Measurements from ENCODE around the gene NDE1. TPM values are rescaled to one million over a fixed set of nuclear protein-coding genes. Genes with fewer than 3 reads are reported as not detected.

NDE1 gene
- total RNA-seq, 4 donors from 2014 or later = 22.9 to 73.5 (median 38.8) TPM

- H3K9me3 ChIP-seq = no peaks in the 10 kb centered on the region
- peaks cover 0 to 74% (median 0%) of the 10 kb centered on the region in 3 donors for H3K36me3 ChIP-seq
- WGBS, 2 donors = 92 to 98% methylated on average over 5 of the region's 5 CpGs
- no peak overlapping the region for H3K27ac ChIP-seq
- H3K4me1 ChIP-seq = no peaks in the 10 kb centered on the region
- H3K27me3 ChIP-seq = no peaks in the 10 kb centered on the region
- TF ChIP-seq EP300 (IDR thresholded peaks at IDR 0.05) (no peak), POLR2A (IDR thresholded peaks at IDR 0.05) (no peak)
- TF ChIP-seq, protein P1, sequence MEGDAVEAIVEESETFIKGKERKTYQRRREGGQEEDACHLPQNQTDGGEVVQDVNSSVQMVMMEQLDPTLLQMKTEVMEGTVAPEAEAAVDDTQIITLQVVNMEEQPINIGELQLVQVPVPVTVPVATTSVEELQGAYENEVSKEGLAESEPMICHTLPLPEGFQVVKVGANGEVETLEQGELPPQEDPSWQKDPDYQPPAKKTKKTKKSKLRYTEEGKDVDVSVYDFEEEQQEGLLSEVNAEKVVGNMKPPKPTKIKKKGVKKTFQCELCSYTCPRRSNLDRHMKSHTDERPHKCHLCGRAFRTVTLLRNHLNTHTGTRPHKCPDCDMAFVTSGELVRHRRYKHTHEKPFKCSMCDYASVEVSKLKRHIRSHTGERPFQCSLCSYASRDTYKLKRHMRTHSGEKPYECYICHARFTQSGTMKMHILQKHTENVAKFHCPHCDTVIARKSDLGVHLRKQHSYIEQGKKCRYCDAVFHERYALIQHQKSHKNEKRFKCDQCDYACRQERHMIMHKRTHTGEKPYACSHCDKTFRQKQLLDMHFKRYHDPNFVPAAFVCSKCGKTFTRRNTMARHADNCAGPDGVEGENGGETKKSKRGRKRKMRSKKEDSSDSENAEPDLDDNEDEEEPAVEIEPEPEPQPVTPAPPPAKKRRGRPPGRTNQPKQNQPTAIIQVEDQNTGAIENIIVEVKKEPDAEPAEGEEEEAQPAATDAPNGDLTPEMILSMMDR (IDR thresholded peaks at IDR 0.05) = no peak
- no peak for DNase-seq (ENCODE audit: low spot score in 2 of 2)
- no peak overlapping the region for H3K4me3 ChIP-seq
Measured at GRCh38 chr16:15715221-15715620, 65.2 kb downstream of the NDE1 start.

DNA sequence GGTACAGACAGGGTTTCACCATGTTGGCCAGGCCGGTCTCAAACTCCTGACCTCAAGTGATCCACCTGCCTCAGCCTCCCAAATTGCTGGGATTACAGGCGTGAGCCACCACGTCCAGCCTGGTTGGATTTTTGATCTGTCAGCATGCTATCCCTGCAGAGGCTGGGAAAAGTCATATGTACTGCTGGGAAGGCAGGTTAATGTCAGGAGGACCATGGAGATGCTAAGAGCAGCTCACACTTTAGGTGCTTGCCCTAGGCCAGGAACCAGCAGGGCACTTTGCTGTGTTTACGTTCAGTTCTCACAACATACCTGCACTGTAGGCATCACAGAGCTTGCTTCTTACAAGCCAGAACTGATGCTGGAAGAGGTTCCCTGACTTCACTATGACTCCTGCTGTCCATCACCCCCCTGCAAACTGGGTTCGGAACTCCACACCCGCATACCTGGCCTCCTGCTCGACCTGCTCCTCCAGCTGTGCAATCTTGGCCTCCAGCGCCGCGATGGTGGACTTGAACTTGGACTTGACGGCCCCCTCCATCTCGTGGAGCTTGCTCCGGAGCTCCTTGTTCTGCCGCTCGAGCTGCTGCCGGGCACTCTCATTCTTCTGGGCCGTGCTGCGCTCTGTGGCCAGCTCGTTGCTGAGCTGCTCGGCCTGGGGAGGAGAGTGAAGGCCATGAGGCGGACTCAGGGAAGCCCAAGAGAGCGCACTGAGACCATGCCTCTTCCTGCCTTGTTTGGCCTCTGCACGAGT is 66.8 kb downstream of the NDE1 start:
- TF ChIP-seq EP300 (IDR thresholded peaks at IDR 0.05) (no peak), POLR2A (IDR thresholded peaks at IDR 0.05) (no peak)
- TF ChIP-seq, protein P1 (IDR thresholded peaks at IDR 0.05) = no peak
- H3K9me3 ChIP-seq = no peaks in the 10 kb centered on the region
- H3K4me3 ChIP-seq = no peak overlapping the region
- H3K4me1 ChIP-seq = no peaks in the 10 kb centered on the region
- DNase-seq (ENCODE audit: low spot score in 2 of 2) = no peak
- peaks cover 0 to 82% (median 0%) of the 10 kb centered on the region in 3 donors for H3K36me3 ChIP-seq
- H3K27ac ChIP-seq = no peak overlapping the region
- WGBS, 2 donors = 91 to 93% methylated on average over 21 to 23 of the region's 23 CpGs
- H3K27me3 ChIP-seq = no peaks in the 10 kb centered on the region

DNA sequence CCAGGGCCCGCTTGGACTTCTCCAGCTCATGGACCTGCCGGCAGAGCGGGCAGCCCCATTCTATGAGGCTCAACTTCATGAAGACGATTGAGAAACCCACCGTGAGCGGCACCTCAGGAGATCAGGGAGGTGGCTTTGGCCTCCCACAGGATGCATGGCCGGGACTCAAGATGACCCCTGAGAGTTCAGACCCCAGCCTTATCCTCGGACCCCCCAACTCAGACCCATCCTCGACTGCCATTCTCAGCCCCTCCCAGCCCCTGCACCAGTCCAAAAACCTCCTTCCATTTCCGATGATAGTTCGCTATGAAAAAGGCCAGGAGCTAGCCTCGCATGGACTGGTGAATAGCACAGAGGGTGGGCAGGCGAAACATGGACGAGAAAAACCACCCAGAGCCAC is 71.0 kb downstream of the NDE1 start:
- peaks cover 0 to 96% (median 16%) of the 10 kb centered on the region in 3 donors for H3K36me3 ChIP-seq
- H3K4me3 ChIP-seq = no peak overlapping the region
- 93 to 95% methylated on average over 14 of the region's 14 CpGs for WGBS, 2 donors
- H3K9me3 ChIP-seq = no peaks in the 10 kb centered on the region
- no peak overlapping the region for H3K27ac ChIP-seq
- TF ChIP-seq, protein P1 (IDR thresholded peaks at IDR 0.05) = no peak
- TF ChIP-seq POLR2A (IDR thresholded peaks at IDR 0.05) (no peak), EP300 (IDR thresholded peaks at IDR 0.05) (no peak)
- no peak for DNase-seq (ENCODE audit: low spot score in 2 of 2)
- H3K4me1 ChIP-seq = no peaks in the 10 kb centered on the region
- no peaks in the 10 kb centered on the region for H3K27me3 ChIP-seq

- H3K4me1 ChIP-seq = no peaks in the 10 kb centered on the region
- H3K9me3 ChIP-seq = no peaks in the 10 kb centered on the region
- no peak for TF ChIP-seq EP300 (IDR thresholded peaks at IDR 0.05)
- TF ChIP-seq, protein P1 (IDR thresholded peaks at IDR 0.05) = no peak
- no peak for TF ChIP-seq POLR2A (IDR thresholded peaks at IDR 0.05)
- H3K27ac ChIP-seq = no peak overlapping the region
- peaks cover 0 to 90% (median 16%) of the 10 kb centered on the region in 3 donors for H3K36me3 ChIP-seq
- H3K27me3 ChIP-seq = no peaks in the 10 kb centered on the region
- 92 to 95% methylated on average over 7 of the region's 7 CpGs for WGBS, 2 donors
- DNase-seq (ENCODE audit: low spot score in 2 of 2) = no peak
- H3K4me3 ChIP-seq = no peak overlapping the region
Measured at GRCh38 chr16:15723808-15724207, 73.8 kb downstream of the NDE1 start.

GRCh38 chr16:15725641-15726240 is 75.7 kb downstream of the NDE1 start:
- Histone ChIP-seq H3K4me1 (no peaks in the 10 kb centered on the region), H3K4me3 (no peak overlapping the region), H3K27me3 (no peaks in the 10 kb centered on the region), H3K9me3 (no peaks in the 10 kb centered on the region), H3K27ac (no peak overlapping the region), H3K36me3 (peaks cover 0 to 75% (median 16%) of the 10 kb centered on the region in 3 donors)
- WGBS, 2 donors = 94 to 95% methylated on average over 5 of the region's 5 CpGs
- no peak for TF ChIP-seq EP300 (IDR thresholded peaks at IDR 0.05)
- TF ChIP-seq, protein P1 (IDR thresholded peaks at IDR 0.05) = no peak
- TF ChIP-seq POLR2A (IDR thresholded peaks at IDR 0.05) = no peak
- no peak for DNase-seq (ENCODE audit: low spot score in 2 of 2)
